GM18907 (cell line): ENCODE measurements around the gene ZNF599.
"Not testable (repeated sequence)": the region's sequence is repeated elsewhere in the genome, so short reads cannot be mapped to it uniquely, and the experiment has no call there.

ENCODE experiments used
- ATAC-seq: cut with Tn5 transposase; IDR thresholded peaks from one replicate; pipeline ENCODE4 v1.9.1; 2021; ENCODE audit warnings: mild to moderate bottlenecking, moderate library complexity; ENCODE audit not compliant: unreplicated experiment

Gene ZNF599

DNA sequence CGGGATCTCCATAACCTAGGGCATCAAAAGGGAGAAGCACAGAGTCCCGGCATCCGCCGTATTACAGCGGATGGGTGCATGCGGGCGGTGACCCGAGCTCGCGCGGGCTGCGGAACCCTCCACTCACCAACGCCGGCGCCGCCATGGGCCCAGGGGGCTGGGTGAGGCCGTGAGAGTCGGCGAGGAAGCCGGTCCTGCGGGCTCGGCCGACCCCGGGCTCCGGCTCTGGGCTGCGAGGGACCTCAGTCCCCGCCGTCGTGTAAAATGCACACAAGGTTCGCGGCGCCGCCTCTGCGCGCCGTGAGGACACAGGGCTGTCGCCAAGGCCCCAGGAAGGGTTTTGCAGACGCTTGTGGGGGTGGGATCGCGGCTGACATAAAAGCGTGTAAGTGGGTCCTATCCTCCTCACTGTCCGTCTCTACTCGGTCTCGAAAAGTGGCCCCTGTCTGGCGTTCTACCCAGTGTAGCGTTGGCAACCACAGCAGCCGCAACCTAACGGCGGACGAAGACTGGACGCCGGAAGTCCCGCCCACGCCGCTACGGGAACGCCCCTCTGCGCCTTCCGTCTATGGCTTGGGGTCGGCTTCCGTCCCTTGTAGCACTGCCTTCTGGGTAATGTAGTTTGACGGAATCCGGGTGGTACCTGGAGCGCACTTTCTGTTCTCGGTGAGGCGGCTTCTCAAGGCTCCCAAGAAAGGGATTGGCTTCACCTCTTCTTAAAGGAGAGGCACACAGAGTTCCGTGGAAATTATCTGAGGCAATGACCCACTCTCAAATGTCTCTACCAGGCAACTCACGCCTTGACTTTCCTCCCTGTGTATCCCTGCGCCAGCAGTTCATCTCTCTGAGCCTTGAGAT, at the start of gene ZNF599:
Gene ZNF599, minus strand, starts transcription at position 519 of the 858 bp plus-strand sequence. Its CDS starts 374 bp downstream, at position 145.
- ATAC-seq: peak; percentile 96

- no peak for ATAC-seq
Measured at GRCh38 chr19:34818270-34818669, 45.3 kb upstream of the ZNF599 start.

- ATAC-seq: no peak
Measured at GRCh38 chr19:34816708-34817107, 43.7 kb upstream of the ZNF599 start.

GRCh38 chr19:34808566-34808965, 35.6 kb upstream of the ZNF599 start:
- ATAC-seq: no peak

- ATAC-seq: no peak
Measured at GRCh38 chr19:34806976-34807860, 34.2 kb upstream of the ZNF599 start.

DNA sequence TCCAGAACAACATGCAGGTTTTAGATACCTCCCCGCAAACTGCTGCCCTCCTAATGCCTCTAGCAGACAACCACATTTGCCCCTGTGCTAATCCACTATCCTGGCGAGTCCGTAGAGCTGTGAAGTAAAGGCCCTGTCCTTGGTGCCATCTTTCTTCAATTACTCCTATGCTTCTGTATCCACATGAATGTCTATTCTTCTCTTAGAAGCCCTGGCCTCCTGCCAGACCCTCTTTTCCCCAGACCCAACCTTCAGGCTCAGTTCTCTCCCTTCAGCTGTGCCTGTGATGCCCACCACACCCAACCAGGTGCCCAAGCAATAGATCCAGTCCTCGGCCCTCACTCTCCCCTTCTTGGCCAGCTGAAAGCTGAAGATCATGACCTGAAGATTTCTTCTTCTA, 31.1 kb upstream of the ZNF599 start:
- no peak for ATAC-seq

- ATAC-seq: not testable (repeated sequence)
Measured at GRCh38 chr19:34796953-34797352, 23.9 kb upstream of the ZNF599 start.

DNA sequence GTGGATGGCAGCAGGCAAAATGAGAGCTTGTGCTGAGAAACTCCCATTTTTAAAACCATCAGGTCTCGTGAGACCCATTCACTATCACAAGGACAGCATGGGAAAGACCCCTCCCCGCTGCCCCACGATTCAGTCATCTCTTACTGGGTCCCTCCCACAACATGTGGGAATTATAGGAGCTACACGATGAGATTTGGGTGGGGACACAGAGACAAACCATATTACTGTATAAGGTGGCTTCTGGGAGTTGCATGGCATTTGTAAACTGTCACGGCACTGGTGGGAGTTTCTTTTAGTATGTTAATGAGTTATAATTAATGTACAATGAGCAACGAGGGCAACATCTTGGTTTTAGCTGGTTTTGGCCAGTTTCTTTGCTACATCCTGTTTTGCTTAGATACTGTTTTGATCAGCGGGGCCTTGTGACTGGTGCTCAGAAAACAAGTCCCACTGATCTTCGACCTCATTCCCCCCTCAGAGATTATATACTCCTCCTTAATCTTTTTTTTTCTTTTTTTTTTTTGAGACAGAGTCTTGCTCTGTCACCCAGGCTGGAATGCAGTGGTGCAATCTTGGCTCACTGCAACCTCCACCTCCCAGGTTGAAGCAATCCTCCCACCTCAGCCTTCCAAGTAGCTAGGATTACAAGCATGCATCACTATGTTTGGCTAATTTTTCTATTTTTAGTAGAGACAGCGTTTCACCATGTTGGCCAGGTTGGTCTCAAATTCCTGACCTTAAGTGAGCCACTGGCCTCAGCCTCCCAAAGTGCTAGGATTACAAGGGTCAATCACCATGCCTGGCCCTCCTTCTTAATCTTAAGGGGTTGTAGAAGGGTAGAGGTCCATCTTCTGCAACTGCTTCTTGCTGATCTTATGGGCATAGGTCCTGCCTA, 21.3 kb upstream of the ZNF599 start:
- ATAC-seq: no peak

DNA sequence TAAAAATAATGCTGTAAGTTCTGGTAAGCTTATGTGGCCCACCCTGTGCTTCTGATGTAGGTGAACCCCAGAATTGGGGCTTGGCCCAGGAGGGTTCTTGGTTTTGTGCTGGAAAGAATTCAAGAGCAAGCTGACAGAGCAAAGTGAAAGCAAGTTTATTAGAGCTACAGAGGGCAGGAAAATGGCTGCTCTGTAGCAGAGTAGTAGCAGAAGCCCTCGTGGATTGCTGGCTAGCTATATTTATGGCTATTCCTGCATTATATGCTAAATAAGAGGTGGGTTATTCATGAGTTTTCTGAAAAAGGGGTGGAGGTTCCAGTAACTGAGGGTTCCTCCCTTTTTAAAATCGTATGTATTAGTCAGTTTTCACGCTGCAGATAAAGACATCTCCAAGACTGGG, 20.6 kb upstream of the ZNF599 start:
- ATAC-seq: no peak

- no peak for ATAC-seq
Measured at GRCh38 chr19:34788074-34788473, 15.1 kb upstream of the ZNF599 start.

GRCh38 chr19:34787059-34787824, 14.2 kb upstream of the ZNF599 start:
- no peak for ATAC-seq

DNA sequence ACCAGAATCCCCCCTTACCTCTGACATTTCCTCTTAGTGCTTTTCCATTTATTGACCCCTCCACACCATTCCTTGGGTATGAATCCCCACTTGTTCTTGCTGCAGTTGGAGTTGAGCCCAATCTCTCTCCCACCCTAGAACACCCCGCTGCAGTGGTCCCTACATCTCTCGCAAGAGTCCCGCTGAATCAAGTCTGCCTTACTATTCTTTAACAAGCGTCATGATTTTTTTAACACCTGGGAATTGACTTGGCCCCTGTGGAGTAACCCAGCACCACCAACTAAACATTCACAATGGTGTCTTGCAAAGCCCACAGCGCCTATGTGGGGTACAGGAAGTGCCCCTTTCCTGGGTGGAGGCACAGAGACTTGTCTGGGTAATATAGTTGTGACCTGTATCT, 13.2 kb upstream of the ZNF599 start:
- ATAC-seq: no peak

DNA sequence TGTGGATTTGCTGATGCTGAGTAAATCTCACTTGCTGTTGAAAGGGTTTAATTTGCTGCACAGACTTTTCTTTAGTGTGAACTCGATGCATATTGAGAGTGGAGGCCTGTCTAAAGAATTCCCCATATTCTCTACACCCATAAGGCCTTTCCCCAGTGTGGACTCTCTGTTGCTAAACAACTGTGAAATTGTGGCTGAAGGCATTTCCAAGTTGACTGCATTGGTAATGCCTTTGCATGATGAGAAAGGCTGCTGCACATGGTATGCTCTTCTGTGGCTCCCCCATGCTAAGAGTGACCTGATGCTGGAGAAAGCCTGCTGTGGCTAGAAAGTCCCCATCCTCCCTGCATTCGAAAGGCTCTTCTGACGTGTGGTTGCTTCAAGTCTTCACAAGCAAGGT, 6.6 kb upstream of the ZNF599 start:
- no peak for ATAC-seq

- no peak for ATAC-seq
Measured at GRCh38 chr19:34778342-34778741, 5.3 kb upstream of the ZNF599 start.

- no peak for ATAC-seq
Measured at GRCh38 chr19:34774857-34775256, 1.8 kb upstream of the ZNF599 start.

- ATAC-seq: no peak
Measured at GRCh38 chr19:34773555-34773864, 495 bp upstream of the ZNF599 start.

- no peak for ATAC-seq
Measured at GRCh38 chr19:34767951-34768350, 5.1 kb downstream of the ZNF599 start.

DNA sequence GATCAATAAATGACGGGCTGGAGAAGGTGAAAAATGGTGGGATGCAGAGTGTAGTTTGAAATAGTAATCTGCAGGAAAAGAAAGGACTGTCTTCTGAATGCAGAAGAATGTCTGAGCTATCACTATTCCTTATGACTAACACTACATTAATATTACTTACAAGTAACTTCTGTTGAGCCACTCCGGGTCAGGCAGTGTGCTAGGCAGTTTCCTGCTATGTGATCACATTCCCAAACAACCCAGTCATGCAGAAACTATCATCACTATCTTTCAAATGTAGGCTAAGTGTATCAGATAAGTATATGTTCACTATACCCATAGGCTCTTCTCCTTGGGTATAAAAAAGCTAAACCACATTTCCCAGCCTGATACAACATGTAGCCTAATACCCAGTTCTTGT, 6.6 kb downstream of the ZNF599 start:
- no peak for ATAC-seq

DNA sequence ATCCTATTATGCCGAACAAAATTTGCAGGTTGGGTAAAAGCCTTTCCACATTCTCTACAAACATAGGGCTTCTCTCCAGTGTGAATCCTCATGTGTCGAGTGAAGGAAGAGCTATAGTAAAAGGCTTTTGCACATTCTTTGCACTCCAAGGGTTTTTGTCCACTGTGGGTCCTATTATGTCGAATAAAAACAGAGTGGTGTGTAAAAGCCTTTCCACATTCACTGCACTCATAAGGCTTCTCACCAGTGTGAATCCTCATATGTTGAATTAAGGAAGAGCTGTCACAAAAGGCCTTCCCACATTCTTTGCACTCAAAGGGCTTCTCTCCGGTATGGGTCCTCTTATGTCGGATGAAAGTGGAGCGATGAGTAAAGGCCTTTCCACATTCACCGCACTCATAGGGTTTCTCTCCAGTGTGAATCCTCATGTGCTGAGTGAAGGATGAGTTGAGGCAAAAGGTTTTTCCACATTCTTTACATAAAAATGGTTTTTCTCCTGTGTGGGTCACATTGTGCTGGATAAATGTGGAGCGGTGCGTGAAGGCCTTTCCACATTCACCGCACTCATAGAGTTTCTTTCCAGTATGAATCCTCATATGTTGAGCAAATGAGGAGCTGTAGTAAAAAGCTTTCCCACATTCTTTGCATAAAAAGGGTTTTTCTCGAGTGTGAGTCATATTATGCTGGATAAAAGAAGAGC, 13.6 kb downstream of the ZNF599 start:
- ATAC-seq: no peak

DNA sequence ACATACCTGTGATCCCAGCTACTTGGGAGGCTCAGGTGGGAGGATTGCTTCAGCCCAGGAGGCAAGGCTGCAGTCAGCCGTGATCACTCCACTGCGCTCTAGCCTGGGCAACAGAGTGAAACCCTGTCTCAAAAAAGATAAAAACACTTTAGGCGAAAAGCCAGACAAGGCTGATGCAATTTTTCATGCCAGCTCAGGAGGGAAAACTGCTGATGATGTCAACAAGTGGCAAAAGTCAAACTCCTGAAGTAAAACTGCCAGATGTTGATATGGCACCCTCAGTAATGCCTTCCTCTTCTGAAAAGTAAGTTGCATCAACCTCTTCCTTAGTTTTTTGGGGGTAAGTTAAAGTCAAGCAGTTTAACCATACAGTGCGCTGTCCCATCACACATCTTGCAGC, 15.6 kb downstream of the ZNF599 start:
- ATAC-seq: no peak
